Small intestine (tissue), 7 donors: ENCODE results near the gene RPS6KA2. TPM values are rescaled to one million over a fixed set of nuclear protein-coding genes. Genes with fewer than 3 reads are reported as not detected.

ENCODE experiments used
- DNase-seq, 2 donors: peaks; one replicate each; pipeline versions ENCODE4 v3.0.0 to v3.0.0-alpha.2; 2013
- FAIRE-seq: peaks from 2 replicates; lab custom pipeline; 2012; peaks lifted over from hg19 to GRCh38; lab: Jason Lieb, UNC
- H3K27ac ChIP-seq, 3 donors: one replicate each; pipeline ENCODE4 v1.5.1; 2013; ENCODE audit warnings: low read length in 2 of 3, mild to moderate bottlenecking in 2 of 3, control low read depth in 1 of 3, inconsistent platforms in 1 of 3, low read depth in 1 of 3, moderate library complexity in 1 of 3
- H3K27me3 ChIP-seq, 3 donors: one replicate each; pipeline ENCODE4 v1.6.1; 2013; ENCODE audit warnings: low read length in 3 of 3, inconsistent platforms in 1 of 3; ENCODE audit not compliant: control insufficient read depth in 3 of 3, insufficient read depth in 3 of 3
- H3K36me3 ChIP-seq, 3 donors: one replicate each; pipeline ENCODE4 v1.6.1; 2013; ENCODE audit warnings: low read length in 3 of 3, inconsistent platforms in 1 of 3, low read depth in 1 of 3, mild to moderate bottlenecking in 1 of 3, moderate library complexity in 1 of 3; ENCODE audit not compliant: control insufficient read depth in 3 of 3, insufficient read depth in 2 of 3
- H3K4me1 ChIP-seq, 3 donors: one replicate each; pipeline ENCODE4 v1.6.1; 2013; ENCODE audit warnings: low read length in 2 of 3, inconsistent platforms in 1 of 3, low read depth in 1 of 3, mild to moderate bottlenecking in 1 of 3, moderate library complexity in 1 of 3; ENCODE audit not compliant: control insufficient read depth in 3 of 3, insufficient read depth in 2 of 3
- H3K4me3 ChIP-seq, 3 donors: one replicate each; pipeline ENCODE4 v1.5.1; 2013; ENCODE audit warnings: low read length in 3 of 3, control low read depth in 1 of 3, inconsistent platforms in 1 of 3, low read depth in 1 of 3, mild to moderate bottlenecking in 1 of 3, moderate library complexity in 1 of 3
- H3K9me3 ChIP-seq, 2 donors: one replicate each; pipeline ENCODE4 v1.6.1; 2013; ENCODE audit warnings: low read depth in 1 of 2, low read length in 1 of 2; ENCODE audit not compliant: control insufficient read depth in 2 of 2, insufficient read depth in 1 of 2
- WGBS, 3 donors: extraction: QIAGEN DNeasy Blood & Tissue Kit; methylation state at CpG; one replicate each; pipeline ENCODE4 v1.1.7; 2013; 5-methylcytosine and 5-hydroxymethylcytosine counted together
- polyA plus RNA-seq, 4 donors: library from polyadenylated mRNA; stranded (reverse) in 3 of 4; unstranded in 1 of 4; fragments of 200-250 nt in 3 of 4; fragments of 120-200 nt in 1 of 4; gene quantifications; one replicate each; pipeline versions ENCODE4 v1.2.1 to v1.2.3, GENCODE V29; 2013
- donor health status: healthy with polysubstance abuse.
- donor health status: control.
- donor health status: control.
- donor health status: Bipolar disorder and iron deficiency.
- donor health status: healthy.

RPS6KA2 gene
- polyA plus RNA-seq, 4 donors, result 3.1 to 21.9 (median 7.3) TPM

DNA sequence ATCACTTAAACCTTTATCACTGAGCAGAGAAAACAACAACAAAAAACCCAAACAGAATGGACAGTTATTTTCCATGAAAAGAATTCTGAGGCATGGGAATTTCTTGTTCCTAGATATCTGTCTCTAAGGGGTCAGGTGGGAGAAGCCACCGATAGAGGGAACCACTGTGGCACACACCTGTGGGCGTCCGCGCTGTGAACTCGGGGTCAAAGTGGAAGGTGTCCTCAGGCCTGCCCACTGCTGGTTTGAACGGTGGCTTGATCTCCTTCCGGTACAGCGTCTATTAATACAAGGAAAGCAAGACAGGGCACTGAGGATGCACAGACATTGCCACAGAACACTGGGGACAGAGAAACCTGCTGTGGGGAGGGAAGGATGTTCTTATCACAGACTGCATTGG is 167.8 kb downstream of the RPS6KA2 start:
- no peak overlapping the region for H3K27ac ChIP-seq
- 90 to 91% (median 91%) methylated on average over 8 of the region's 8 CpGs for WGBS, 3 donors
- H3K4me3 ChIP-seq, result no peak overlapping the region
- H3K36me3 ChIP-seq, result peaks cover 0 to 5% (median 0%) of the 10 kb centered on the region in 3 donors
- DNase-seq (no peak), FAIRE-seq (no peak)
- peaks cover 0 to 18% of the 10 kb centered on the region in 2 donors for H3K9me3 ChIP-seq
- no peaks in the 10 kb centered on the region for H3K27me3 ChIP-seq
- no peaks in the 10 kb centered on the region for H3K4me1 ChIP-seq

- 61 to 66% (median 63%) methylated on average over 6 of the region's 6 CpGs for WGBS, 3 donors
- Histone ChIP-seq H3K27me3 (no peaks in the 10 kb centered on the region), H3K27ac (no peak overlapping the region), H3K9me3 (peaks cover 0 to 18% of the 10 kb centered on the region in 2 donors), H3K4me3 (no peak overlapping the region), H3K36me3 (peaks cover 0 to 3% (median 0%) of the 10 kb centered on the region in 3 donors), H3K4me1 (no peaks in the 10 kb centered on the region)
- FAIRE-seq (no peak), DNase-seq (peak in 1 of 2 donors; percentile 8)
These were observed 170.5 kb downstream of the RPS6KA2 start for GRCh38 chr6:166456395-166457156.

DNA sequence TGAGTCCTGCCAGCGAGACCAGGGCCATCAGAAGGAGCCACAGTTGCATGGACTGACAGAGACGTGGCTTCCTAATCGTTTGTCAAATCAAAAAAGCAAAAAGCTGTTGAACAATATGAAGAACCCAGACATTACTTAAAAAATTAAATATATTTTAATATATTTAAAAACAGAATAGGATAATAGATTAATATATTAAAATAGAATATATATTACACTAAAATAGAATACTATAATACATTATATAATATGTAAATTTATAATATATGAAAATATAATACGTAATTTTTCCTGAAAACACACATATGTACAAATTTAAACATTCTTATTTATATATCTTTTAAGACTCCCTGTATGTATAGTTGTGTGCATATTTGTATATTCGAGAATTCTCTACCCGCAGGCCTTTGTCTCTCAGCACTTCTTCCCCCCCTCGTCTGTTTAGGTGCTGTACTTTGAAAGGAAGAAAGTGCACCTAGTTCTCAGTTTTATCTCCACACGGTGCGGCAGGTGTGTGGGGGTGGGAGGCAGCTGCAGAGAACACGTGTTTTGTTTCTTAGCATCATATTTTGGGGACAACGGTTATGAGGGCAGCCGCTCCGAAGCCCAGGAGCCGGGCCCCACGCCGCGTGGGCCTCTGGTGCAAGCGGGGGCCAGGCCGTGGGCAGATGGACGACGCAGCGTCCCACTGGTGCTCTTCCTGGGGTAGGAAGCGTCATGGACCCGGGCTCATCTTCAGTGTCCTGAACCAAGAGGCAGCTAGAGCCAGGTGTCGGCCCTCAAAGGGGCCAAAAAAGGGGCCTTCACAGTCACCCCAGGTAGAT is 172.1 kb downstream of the RPS6KA2 start:
- no peak for FAIRE-seq
- WGBS, 3 donors, result 92 to 94% (median 93%) methylated on average over 25 of the region's 25 CpGs
- DNase-seq, result no peak
- Histone ChIP-seq H3K36me3 (peaks cover 0 to 4% (median 0%) of the 10 kb centered on the region in 3 donors), H3K9me3 (peaks cover 0 to 20% of the 10 kb centered on the region in 2 donors), H3K27me3 (no peaks in the 10 kb centered on the region), H3K4me1 (no peaks in the 10 kb centered on the region), H3K4me3 (no peak overlapping the region), H3K27ac (no peak overlapping the region)

DNA sequence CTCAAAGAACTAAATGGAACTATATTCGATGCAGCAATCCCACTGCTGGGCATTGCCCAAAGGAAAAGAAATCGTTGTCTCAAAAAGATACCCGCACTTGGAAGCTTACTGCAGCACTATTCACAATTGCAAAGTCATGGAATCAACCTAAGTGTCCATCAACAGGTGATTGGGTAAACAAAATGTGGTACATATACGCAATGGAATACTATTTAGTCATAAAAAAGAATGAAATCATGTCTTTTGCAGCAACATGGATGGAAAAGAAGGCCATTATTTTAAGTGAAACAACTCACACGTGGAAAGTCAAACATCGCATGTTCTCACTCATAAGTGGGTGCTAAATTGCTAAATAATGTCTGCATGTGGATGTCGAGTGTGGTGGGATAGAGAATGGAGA is 173.4 kb downstream of the RPS6KA2 start:
- H3K36me3 ChIP-seq, result peaks cover 0 to 3% (median 0%) of the 10 kb centered on the region in 3 donors
- WGBS, 3 donors, result 82 to 97% (median 93%) methylated on average over 7 of the region's 7 CpGs
- no peak for DNase-seq
- no peaks in the 10 kb centered on the region for H3K4me1 ChIP-seq
- no peak for FAIRE-seq
- no peak overlapping the region for H3K4me3 ChIP-seq
- peaks cover 0 to 23% of the 10 kb centered on the region in 2 donors for H3K9me3 ChIP-seq
- H3K27ac ChIP-seq, result no peak overlapping the region
- no peaks in the 10 kb centered on the region for H3K27me3 ChIP-seq

- Histone ChIP-seq H3K27me3 (no peaks in the 10 kb centered on the region), H3K4me3 (no peak overlapping the region), H3K27ac (no peak overlapping the region), H3K9me3 (peaks cover 0 to 5% of the 10 kb centered on the region in 2 donors), H3K4me1 (no peaks in the 10 kb centered on the region), H3K36me3 (peaks cover 0 to 3% (median 0%) of the 10 kb centered on the region in 3 donors)
- FAIRE-seq, result no peak
- no peak for DNase-seq
- WGBS, 3 donors, result 71 to 77% (median 75%) methylated on average over 5 of the region's 5 CpGs
These were observed 176.7 kb downstream of the RPS6KA2 start for GRCh38 chr6:166450167-166450873.

DNA sequence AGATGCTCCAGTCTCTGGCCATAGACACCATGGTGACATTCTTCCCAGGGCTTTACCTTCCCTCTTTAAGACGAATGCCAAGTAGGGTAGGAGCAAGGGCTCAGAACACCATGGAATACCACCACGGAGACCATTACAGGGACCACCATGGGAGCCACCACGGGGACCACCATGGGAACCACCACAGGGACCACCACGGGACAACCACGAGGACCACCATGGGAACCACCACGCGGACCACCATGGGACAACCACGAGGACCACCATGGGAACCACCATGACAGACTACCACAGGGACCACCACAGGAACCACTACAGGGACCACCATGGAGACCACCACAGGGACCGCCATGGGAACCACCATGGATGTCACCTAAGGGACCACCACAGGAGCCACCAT is 177.4 kb downstream of the RPS6KA2 start:
- DNase-seq (no peak), FAIRE-seq (no peak)
- Histone ChIP-seq H3K27ac (no peak overlapping the region), H3K4me3 (no peak overlapping the region), H3K9me3 (peaks cover 0 to 5% of the 10 kb centered on the region in 2 donors), H3K27me3 (no peaks in the 10 kb centered on the region), H3K4me1 (no peaks in the 10 kb centered on the region), H3K36me3 (peaks cover 0 to 3% (median 0%) of the 10 kb centered on the region in 3 donors)
- WGBS, 3 donors, result 86 to 91% (median 88%) methylated on average over 9 of the region's 9 CpGs

DNA sequence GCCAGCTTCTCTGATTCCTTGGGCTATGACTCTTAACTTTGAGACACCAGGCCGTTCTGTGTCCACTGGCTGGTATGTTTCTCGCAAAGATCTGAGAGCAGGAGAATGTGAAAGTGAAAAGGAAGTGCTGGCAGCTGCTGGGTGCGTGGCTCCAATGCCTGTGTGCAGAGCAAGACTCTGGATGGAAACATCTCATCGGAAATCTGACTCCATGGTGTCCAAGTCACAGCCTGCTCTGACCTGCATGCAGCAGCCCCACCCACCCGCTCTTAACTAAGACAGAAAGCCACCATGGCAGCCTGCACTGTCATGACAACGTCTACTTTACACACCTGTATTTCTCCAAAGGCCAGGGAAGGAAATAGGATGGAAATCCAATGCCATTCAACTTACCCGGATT is 178.0 kb downstream of the RPS6KA2 start:
- no peaks in the 10 kb centered on the region for H3K4me1 ChIP-seq
- peaks cover 0 to 3% (median 0%) of the 10 kb centered on the region in 3 donors for H3K36me3 ChIP-seq
- FAIRE-seq (no peak), DNase-seq (no peak)
- peaks cover 0 to 5% of the 10 kb centered on the region in 2 donors for H3K9me3 ChIP-seq
- H3K27ac ChIP-seq, result no peak overlapping the region
- WGBS, 3 donors, result 80 to 88% (median 80%) methylated on average over 7 of the region's 7 CpGs
- no peaks in the 10 kb centered on the region for H3K27me3 ChIP-seq
- H3K4me3 ChIP-seq, result no peak overlapping the region

DNA sequence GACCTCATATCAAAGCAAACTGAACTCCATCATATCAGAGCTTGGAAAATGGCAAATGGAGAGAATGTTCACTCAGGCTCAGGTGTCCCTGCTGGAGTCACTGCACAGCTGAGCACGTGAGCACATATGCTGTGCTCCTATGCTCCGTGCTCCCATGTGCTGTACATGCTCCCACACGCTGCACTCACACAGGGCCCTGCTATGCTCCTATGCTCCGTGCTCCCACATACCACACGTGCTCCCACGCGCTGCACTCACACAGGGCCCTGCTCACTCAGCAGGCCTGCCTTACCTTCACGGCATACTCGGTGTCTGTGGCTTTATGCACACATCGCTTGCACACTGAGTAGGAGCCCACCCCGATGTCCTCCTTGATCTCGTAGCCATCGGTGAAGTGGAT is 178.6 kb downstream of the RPS6KA2 start:
- Histone ChIP-seq H3K9me3 (peaks cover 0 to 5% of the 10 kb centered on the region in 2 donors), H3K4me1 (no peaks in the 10 kb centered on the region), H3K36me3 (peaks cover 0 to 3% (median 0%) of the 10 kb centered on the region in 3 donors), H3K27ac (no peak overlapping the region), H3K27me3 (no peaks in the 10 kb centered on the region), H3K4me3 (no peak overlapping the region)
- FAIRE-seq, result no peak
- 88 to 90% (median 89%) methylated on average over 13 of the region's 13 CpGs for WGBS, 3 donors
- no peak for DNase-seq
